ENCODE measurements around the gene GARIN5B. TPM values are rescaled to one million over a fixed set of nuclear protein-coding genes. Genes with fewer than 3 reads are reported as not detected.

The GARIN5B gene
- total RNA-seq, 3 donors from 2014 or later (not counting 1 experiment from before 2014, with no cell fraction given): not detected

DNA sequence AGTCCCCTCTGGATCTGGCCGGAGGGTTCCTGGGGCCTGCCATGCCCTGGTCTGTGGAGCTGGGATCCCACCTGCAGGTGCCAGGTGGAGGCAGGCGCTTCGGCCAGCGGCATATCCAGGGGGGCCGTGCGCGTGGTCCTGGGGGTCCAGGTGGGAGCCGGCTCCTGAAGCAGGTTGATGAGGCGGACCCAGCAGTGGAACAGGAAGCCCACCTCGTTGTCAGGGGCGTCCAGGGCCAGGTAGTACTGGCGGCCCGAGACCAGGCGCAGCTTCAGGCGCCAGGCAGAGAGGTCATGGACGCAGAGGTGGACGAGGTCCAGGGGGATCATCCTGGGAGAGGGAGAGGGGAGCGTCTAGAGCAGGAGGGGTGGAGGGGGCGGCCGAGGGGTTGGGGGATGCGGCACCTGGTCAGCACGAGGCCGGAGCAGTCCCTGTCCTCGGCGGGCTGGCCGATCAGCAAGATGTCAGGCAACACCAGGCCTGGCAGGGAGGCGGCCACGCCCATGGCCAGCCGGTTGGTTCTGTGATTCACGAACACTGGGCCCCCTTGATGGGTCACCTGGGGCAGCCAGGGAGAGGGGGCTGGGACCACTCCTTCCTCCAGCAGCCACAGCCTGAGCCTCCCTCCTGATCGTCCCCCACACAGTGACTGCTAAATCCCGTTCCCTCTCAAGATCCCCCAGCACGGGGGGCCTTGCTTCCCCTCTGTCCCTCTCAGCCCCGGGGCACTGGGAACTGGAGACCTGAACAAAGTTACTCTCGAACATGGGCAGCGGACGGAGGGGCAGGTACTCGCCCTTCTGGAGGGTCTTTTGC lies 678 bp downstream of the GARIN5B start:
- Mint-ChIP-seq H3K27me3 (ENCODE audit: low read depth in 2 of 2) (peaks cover 4 to 9% of the 10 kb centered on the region in 2 donors), H3K9me3 (no peaks in the 10 kb centered on the region), H3K4me1 (no peaks in the 10 kb centered on the region), H3K4me3 (no peak overlapping the region), H3K36me3 (no peaks in the 10 kb centered on the region), H3K27ac (no peak overlapping the region)
- no peak overlapping the region for H3K27ac ChIP-seq (ENCODE audit: low read length)
- no peak overlapping the region for H3K4me3 ChIP-seq (ENCODE audit: low read length)
- ATAC-seq (no peak), DNase-seq (no peak)
- H3K9me3 ChIP-seq (ENCODE audit: control insufficient read depth, insufficient read depth, low read length): no peaks in the 10 kb centered on the region
- H3K27me3 ChIP-seq (ENCODE audit: control insufficient read depth, insufficient read depth, low read length): no peaks in the 10 kb centered on the region
- intact Hi-C loops (cut with micrococcal nuclease): no loop called here
- TF ChIP-seq, protein P1, sequence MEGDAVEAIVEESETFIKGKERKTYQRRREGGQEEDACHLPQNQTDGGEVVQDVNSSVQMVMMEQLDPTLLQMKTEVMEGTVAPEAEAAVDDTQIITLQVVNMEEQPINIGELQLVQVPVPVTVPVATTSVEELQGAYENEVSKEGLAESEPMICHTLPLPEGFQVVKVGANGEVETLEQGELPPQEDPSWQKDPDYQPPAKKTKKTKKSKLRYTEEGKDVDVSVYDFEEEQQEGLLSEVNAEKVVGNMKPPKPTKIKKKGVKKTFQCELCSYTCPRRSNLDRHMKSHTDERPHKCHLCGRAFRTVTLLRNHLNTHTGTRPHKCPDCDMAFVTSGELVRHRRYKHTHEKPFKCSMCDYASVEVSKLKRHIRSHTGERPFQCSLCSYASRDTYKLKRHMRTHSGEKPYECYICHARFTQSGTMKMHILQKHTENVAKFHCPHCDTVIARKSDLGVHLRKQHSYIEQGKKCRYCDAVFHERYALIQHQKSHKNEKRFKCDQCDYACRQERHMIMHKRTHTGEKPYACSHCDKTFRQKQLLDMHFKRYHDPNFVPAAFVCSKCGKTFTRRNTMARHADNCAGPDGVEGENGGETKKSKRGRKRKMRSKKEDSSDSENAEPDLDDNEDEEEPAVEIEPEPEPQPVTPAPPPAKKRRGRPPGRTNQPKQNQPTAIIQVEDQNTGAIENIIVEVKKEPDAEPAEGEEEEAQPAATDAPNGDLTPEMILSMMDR (IDR thresholded peaks at IDR 0.05): no peak
- 86% methylated on average over 38 of the region's 38 CpGs for WGBS (ENCODE audit: insufficient coverage)
- no peaks in the 10 kb centered on the region for H3K36me3 ChIP-seq (ENCODE audit: control insufficient read depth, insufficient read depth, low read length)
- H3K4me1 ChIP-seq (ENCODE audit: control insufficient read depth, insufficient read depth, low read length): no peaks in the 10 kb centered on the region

DNA sequence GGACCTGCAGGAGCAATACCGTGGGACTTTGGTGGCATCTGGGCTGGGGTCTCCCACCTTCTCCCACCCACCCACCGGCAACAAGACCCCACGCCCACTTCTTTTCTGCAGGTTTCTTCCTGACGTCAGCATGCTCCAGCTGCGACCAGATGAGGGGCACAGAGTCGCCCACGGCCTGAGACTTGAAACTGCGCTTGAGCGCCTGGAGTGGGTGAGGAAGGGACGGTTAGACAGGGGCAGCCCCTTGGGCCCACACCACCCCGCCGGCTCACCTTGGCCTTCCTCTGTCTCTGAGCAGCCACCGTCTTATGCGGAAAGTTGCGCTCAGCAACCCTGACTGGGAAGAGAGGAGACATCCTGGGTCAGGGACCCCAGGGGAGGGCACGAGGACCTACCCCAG lies 2.2 kb downstream of the GARIN5B start:
- TF ChIP-seq, protein P1 (IDR thresholded peaks at IDR 0.05): no peak
- Histone ChIP-seq H3K4me3 (ENCODE audit: low read length) (no peak overlapping the region), H3K27me3 (ENCODE audit: control insufficient read depth, insufficient read depth, low read length) (no peaks in the 10 kb centered on the region), H3K36me3 (ENCODE audit: control insufficient read depth, insufficient read depth, low read length) (no peaks in the 10 kb centered on the region), H3K4me1 (ENCODE audit: control insufficient read depth, insufficient read depth, low read length) (no peaks in the 10 kb centered on the region), H3K9me3 (ENCODE audit: control insufficient read depth, insufficient read depth, low read length) (no peaks in the 10 kb centered on the region), H3K27ac (ENCODE audit: low read length) (no peak overlapping the region)
- Mint-ChIP-seq H3K4me3 (no peak overlapping the region), H3K9me3 (no peaks in the 10 kb centered on the region), H3K4me1 (no peaks in the 10 kb centered on the region), H3K27me3 (ENCODE audit: low read depth in 2 of 2) (peaks cover 9 to 10% of the 10 kb centered on the region in 2 donors), H3K36me3 (no peaks in the 10 kb centered on the region), H3K27ac (no peak overlapping the region)
- intact Hi-C loops (cut with micrococcal nuclease): no loop called here
- DNase-seq: no peak
- ATAC-seq: no peak
- WGBS (ENCODE audit: insufficient coverage): 84% methylated on average over 16 of the region's 16 CpGs

DNA sequence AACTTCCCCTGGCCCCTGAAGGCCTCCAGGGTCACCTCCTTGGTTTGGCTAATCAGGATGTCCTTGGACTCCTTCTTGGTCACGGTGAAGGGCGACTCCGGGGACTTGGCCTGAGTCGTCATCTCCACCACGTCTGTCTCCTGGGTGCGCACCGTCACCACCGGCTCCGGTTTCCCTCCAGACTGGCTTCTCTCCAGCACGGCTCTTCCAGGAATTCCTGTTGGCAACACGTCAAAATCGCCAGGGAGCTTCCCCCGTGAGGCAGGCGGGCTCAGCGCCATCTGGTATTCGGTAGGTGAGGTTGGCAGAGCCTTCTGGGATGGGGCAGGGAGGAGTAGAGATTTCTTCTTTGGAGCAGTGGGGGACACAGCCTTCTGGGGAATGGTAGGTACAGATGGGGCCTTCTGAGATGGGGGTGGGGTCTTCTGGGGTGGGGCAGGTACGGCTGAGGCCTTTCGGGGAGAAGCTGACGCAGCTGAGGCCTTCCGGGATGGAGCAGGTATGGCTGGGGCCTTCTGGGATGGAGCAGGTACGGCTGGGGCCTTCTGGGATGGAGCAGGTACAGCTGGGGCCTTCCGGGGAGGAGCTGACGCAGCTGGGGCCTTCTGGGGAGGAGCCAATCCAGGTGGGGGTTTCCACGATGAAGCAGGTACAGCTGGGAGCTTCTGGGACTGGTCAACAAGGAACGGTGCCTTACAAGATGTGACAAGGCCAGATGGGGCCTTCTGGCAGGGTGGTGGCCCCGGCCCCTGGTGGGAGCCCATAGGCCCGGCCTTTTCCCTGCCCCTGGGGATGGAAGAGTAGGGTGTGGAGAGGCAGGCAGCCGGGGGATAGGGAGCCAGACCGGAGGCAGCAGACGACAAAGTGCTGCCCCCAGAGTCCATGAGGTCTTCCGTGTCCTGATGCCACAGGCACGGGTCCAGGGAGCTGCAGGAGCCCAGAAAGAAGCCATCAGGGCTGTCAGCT lies 3.8 kb downstream of the GARIN5B start:
- no peaks in the 10 kb centered on the region for H3K9me3 ChIP-seq (ENCODE audit: control insufficient read depth, insufficient read depth, low read length)
- ATAC-seq (no peak), DNase-seq (no peak)
- no peaks in the 10 kb centered on the region for H3K4me1 Mint-ChIP-seq
- H3K27ac ChIP-seq (ENCODE audit: low read length): no peak overlapping the region
- no peaks in the 10 kb centered on the region for H3K36me3 ChIP-seq (ENCODE audit: control insufficient read depth, insufficient read depth, low read length)
- H3K4me3 ChIP-seq (ENCODE audit: low read length): no peak overlapping the region
- H3K36me3 Mint-ChIP-seq: no peaks in the 10 kb centered on the region
- H3K27me3 ChIP-seq (ENCODE audit: control insufficient read depth, insufficient read depth, low read length): peaks cover 2% of the 10 kb centered on the region
- 90% methylated on average over 32 of the region's 32 CpGs for WGBS (ENCODE audit: insufficient coverage)
- H3K27me3 Mint-ChIP-seq (ENCODE audit: low read depth in 2 of 2): peaks cover 10 to 15% of the 10 kb centered on the region in 2 donors
- H3K4me1 ChIP-seq (ENCODE audit: control insufficient read depth, insufficient read depth, low read length): peaks cover 7% of the 10 kb centered on the region
- no peaks in the 10 kb centered on the region for H3K9me3 Mint-ChIP-seq
- intact Hi-C loops (cut with micrococcal nuclease): no loop called here
- TF ChIP-seq, protein P1 (IDR thresholded peaks at IDR 0.05): no peak
- H3K27ac Mint-ChIP-seq: no peak overlapping the region
- no peak overlapping the region for H3K4me3 Mint-ChIP-seq
